ENCODE measurements around the gene PPP4C.

PPP4C gene

DNA sequence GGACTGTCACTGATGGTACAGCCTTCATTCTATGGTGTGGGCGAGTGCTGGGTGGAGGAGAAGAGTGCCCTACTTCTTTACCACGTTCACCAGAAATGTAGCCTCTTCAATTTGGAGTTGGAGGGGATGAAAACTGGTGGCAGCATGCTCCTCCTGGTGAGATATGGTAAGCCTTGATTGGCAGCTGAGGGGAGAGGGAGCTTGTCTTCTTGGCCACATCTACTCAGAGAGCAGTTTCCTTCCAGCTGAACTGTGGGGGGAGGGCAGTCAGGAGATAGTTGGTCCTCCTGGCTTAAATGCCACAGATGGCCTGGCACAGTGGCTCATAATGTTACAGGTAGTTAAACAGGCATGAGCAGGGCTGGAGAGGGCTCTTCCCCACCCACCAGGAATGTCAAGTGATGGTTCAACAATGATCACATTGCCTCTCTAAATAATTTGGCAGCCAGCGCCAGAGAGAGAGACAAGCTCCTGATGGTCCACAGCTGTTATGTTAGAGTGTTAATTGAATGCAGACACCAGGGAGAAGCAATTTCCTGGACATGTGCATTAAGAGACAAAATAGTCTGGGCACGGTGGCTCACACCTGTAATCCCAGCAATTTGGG lies 56.2 kb downstream of the PPP4C start:
- peak; percentile 76 for DNase-seq

DNA sequence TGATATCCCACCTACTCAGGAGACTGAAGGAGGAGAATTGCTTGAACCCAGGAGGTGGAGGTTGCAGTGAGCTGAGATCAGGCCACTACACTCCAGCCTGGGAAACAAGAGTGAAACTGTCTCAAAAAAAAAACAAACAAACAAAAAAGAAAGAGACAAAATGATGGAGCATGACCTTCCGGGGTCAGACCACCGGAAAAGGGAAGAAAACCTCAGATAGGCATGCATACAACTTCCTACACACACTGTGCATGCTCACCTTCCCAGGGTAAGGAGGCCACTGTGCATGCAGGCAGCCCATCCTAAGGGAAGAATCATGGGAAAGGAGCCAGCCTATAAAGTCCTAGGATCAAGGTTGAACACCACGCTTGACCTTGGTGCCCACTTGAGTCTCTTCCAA lies 56.8 kb downstream of the PPP4C start:
- DNase-seq = no peak
